Measurements from ENCODE around the gene PRSS2. TPM values are rescaled to one million over a fixed set of nuclear protein-coding genes. Genes with fewer than 3 reads are reported as not detected.
A peak's percentile ranks its signal among the peaks of the same experiment; 100 is the strongest.
"Not testable (repeated sequence)": the region's sequence is repeated elsewhere in the genome, so short reads cannot be mapped to it uniquely, and the experiment has no call there.

PRSS2 gene
- total RNA-seq, 1 experiment from 2014 or later, result 9.3 TPM

DNA sequence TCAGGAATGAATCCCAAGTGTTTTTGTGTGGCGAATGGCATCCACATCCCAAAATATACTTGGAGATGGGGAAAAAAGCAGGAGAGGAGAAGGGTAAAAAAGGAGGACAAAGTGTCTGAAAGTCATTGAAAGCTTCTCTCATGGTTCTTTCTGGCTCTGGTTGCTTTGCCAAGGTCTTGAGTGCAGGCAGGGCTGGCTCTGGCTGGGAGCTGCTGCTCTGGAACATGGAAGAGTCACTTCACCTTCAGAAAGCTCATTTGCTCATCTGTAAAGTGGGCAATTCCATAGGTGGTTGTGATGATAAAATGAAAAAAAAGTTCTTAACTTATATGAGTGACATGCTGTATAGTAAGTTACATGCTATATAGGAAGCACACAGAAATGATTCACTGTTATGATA is 2.9 kb upstream of the PRSS2 start:
- Mint-ChIP-seq H3K9me3 (ENCODE audit: unreplicated experiment) (no peaks in the 10 kb centered on the region), H3K4me3 (ENCODE audit: unreplicated experiment) (no peak overlapping the region), H3K27me3 (ENCODE audit: insufficient read depth, unreplicated experiment) (no peaks in the 10 kb centered on the region), H3K4me1 (ENCODE audit: low read depth, unreplicated experiment) (peaks cover 11% of the 10 kb centered on the region), H3K36me3 (ENCODE audit: insufficient read depth, unreplicated experiment) (no peaks in the 10 kb centered on the region), H3K27ac (ENCODE audit: unreplicated experiment) (no peak overlapping the region)
- Histone ChIP-seq H3K36me3 (ENCODE audit: control insufficient read depth, insufficient read depth, low read length) (no peaks in the 10 kb centered on the region), H3K4me1 (no peaks in the 10 kb centered on the region), H3K27me3 (replicated peaks; ENCODE audit: control insufficient read depth, insufficient read depth, low read length) (no peaks in the 10 kb centered on the region), H3K9me3 (no peaks in the 10 kb centered on the region), H3K4me3 (ENCODE audit: low read depth, low read length) (no peak overlapping the region)
- TF ChIP-seq, protein P1, sequence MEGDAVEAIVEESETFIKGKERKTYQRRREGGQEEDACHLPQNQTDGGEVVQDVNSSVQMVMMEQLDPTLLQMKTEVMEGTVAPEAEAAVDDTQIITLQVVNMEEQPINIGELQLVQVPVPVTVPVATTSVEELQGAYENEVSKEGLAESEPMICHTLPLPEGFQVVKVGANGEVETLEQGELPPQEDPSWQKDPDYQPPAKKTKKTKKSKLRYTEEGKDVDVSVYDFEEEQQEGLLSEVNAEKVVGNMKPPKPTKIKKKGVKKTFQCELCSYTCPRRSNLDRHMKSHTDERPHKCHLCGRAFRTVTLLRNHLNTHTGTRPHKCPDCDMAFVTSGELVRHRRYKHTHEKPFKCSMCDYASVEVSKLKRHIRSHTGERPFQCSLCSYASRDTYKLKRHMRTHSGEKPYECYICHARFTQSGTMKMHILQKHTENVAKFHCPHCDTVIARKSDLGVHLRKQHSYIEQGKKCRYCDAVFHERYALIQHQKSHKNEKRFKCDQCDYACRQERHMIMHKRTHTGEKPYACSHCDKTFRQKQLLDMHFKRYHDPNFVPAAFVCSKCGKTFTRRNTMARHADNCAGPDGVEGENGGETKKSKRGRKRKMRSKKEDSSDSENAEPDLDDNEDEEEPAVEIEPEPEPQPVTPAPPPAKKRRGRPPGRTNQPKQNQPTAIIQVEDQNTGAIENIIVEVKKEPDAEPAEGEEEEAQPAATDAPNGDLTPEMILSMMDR (IDR thresholded peaks at IDR 0.05; ENCODE audit: insufficient read depth in 1 of 2, low read depth in 1 of 2, low read length in 1 of 2, severe bottlenecking in 1 of 2, unreplicated experiment in 1 of 2), result no peak
- DNase-seq, result no peak
- CTCF ChIA-PET, result no interaction called here
- intact Hi-C loops (cut with micrococcal nuclease; ENCODE audit: unreplicated experiment), result no loop called here
- POLR2A ChIA-PET, result no interaction called here
- BruUV-seq (replicated peaks), result no TSS peak

- not testable (repeated sequence) for H3K4me3 ChIP-seq (ENCODE audit: low read depth, low read length); H3K27me3 Mint-ChIP-seq (ENCODE audit: insufficient read depth, unreplicated experiment)
These were observed 1.9 kb upstream of the PRSS2 start for GRCh38 chr7:142768885-142769284.

GRCh38 chr7:142771353-142771723 is 568 bp downstream of the PRSS2 start:
- no peaks in the 10 kb centered on the region for H3K36me3 Mint-ChIP-seq (ENCODE audit: insufficient read depth, unreplicated experiment)
- H3K4me3 Mint-ChIP-seq (ENCODE audit: unreplicated experiment), result no peak overlapping the region
- intact Hi-C loops (cut with micrococcal nuclease; ENCODE audit: unreplicated experiment), result no loop called here
- H3K9me3 Mint-ChIP-seq (ENCODE audit: unreplicated experiment), result no peaks in the 10 kb centered on the region
- no peaks in the 10 kb centered on the region for H3K27me3 Mint-ChIP-seq (ENCODE audit: insufficient read depth, unreplicated experiment)
- Histone ChIP-seq H3K4me3 (ENCODE audit: low read depth, low read length) (no peak overlapping the region), H3K36me3 (ENCODE audit: control insufficient read depth, insufficient read depth, low read length) (no peaks in the 10 kb centered on the region), H3K4me1 (no peaks in the 10 kb centered on the region), H3K27me3 (replicated peaks; ENCODE audit: control insufficient read depth, insufficient read depth, low read length) (no peaks in the 10 kb centered on the region), H3K9me3 (no peaks in the 10 kb centered on the region)
- H3K4me1 Mint-ChIP-seq (ENCODE audit: low read depth, unreplicated experiment), result peaks cover 11% of the 10 kb centered on the region
- TF ChIP-seq, protein P1 (IDR thresholded peaks at IDR 0.05; ENCODE audit: insufficient read depth in 1 of 2, low read depth in 1 of 2, low read length in 1 of 2, severe bottlenecking in 1 of 2, unreplicated experiment in 1 of 2), result no peak
- TSS peak; percentile 78 for BruUV-seq (replicated peaks)
- H3K27ac Mint-ChIP-seq (ENCODE audit: unreplicated experiment), result no peak overlapping the region
- POLR2A ChIA-PET, result no interaction called here
- no peak for DNase-seq
- CTCF ChIA-PET, result interaction anchor here (1.7 kb wide), 1 partner anchor 12 kb away, joined by 5 read pairs; no protein-coding TSS in a partner anchor

More at GRCh38 chr7:142768885-142769284, 1.9 kb upstream of the PRSS2 start:
- H3K27me3 ChIP-seq (replicated peaks; ENCODE audit: control insufficient read depth, insufficient read depth, low read length); H3K36me3 ChIP-seq (ENCODE audit: control insufficient read depth, insufficient read depth, low read length); DNase-seq; H3K4me1 ChIP-seq; BruUV-seq (replicated peaks); H3K9me3 Mint-ChIP-seq (ENCODE audit: unreplicated experiment); POLR2A ChIA-PET; H3K9me3 ChIP-seq; CTCF ChIA-PET; H3K4me3 Mint-ChIP-seq (ENCODE audit: unreplicated experiment); intact Hi-C loops (cut with micrococcal nuclease; ENCODE audit: unreplicated experiment); H3K27ac Mint-ChIP-seq (ENCODE audit: unreplicated experiment); H3K36me3 Mint-ChIP-seq (ENCODE audit: insufficient read depth, unreplicated experiment): not testable (repeated sequence)
- peaks cover 11% of the 10 kb centered on the region for H3K4me1 Mint-ChIP-seq (ENCODE audit: low read depth, unreplicated experiment)

- CTCF ChIA-PET, result no interaction called here
- no peaks in the 10 kb centered on the region for H3K36me3 ChIP-seq (ENCODE audit: control insufficient read depth, insufficient read depth, low read length)
- no peak overlapping the region for H3K27ac Mint-ChIP-seq (ENCODE audit: unreplicated experiment)
- POLR2A ChIA-PET, result no interaction called here
- H3K27me3 Mint-ChIP-seq (ENCODE audit: insufficient read depth, unreplicated experiment), result no peaks in the 10 kb centered on the region
- H3K9me3 ChIP-seq, result no peaks in the 10 kb centered on the region
- intact Hi-C loops (cut with micrococcal nuclease; ENCODE audit: unreplicated experiment), result no loop called here
- no peak overlapping the region for H3K4me3 ChIP-seq (ENCODE audit: low read depth, low read length)
- H3K4me3 Mint-ChIP-seq (ENCODE audit: unreplicated experiment), result no peak overlapping the region
- TF ChIP-seq, protein P1 (IDR thresholded peaks at IDR 0.05; ENCODE audit: insufficient read depth in 1 of 2, low read depth in 1 of 2, low read length in 1 of 2, severe bottlenecking in 1 of 2, unreplicated experiment in 1 of 2), result no peak
- H3K4me1 Mint-ChIP-seq (ENCODE audit: low read depth, unreplicated experiment), result peaks cover 11% of the 10 kb centered on the region
- DNase-seq, result no peak
- H3K27me3 ChIP-seq (replicated peaks; ENCODE audit: control insufficient read depth, insufficient read depth, low read length), result no peaks in the 10 kb centered on the region
- no peaks in the 10 kb centered on the region for H3K36me3 Mint-ChIP-seq (ENCODE audit: insufficient read depth, unreplicated experiment)
- peaks cover 3% of the 10 kb centered on the region for H3K9me3 Mint-ChIP-seq (ENCODE audit: unreplicated experiment)
- no peaks in the 10 kb centered on the region for H3K4me1 ChIP-seq
- BruUV-seq (replicated peaks), result no TSS peak
These were observed 1.3 kb downstream of the PRSS2 start for GRCh38 chr7:142772051-142772450.

Data from Caco-2 (cell line).